Left lung (tissue), 10 donors: ENCODE measurements around the gene GFI1B. TPM values are rescaled to one million over a fixed set of nuclear protein-coding genes. Genes with fewer than 3 reads are reported as not detected.
"Not testable (repeated sequence)": the region's sequence is repeated elsewhere in the genome, so short reads cannot be mapped to it uniquely, and the experiment has no call there.

Experiments used
- ATAC-seq: fragments of 200-7000 bp; cut with Tn5 transposase; one replicate; pipeline ENCODE4 v1.9.1; 2020; ENCODE audit warnings: moderate library complexity
- DNase-seq, 4 donors: peaks; one replicate each; pipeline ENCODE4 v3.0.0-alpha.2; 2013 to 2020
- H3K27ac ChIP-seq, 2 donors: fragments of 200-600 bp; sonication (generic) in 1 of 2; one replicate each; pipeline versions ENCODE4 v1.5.0 to v1.8.0; 2020 to 2021
- H3K27me3 ChIP-seq, 2 donors: fragments of 200-600 bp; sonication (generic) in 1 of 2; one replicate each; pipeline versions ENCODE4 v1.5.0 to v1.8.0; 2020 to 2021
- H3K36me3 ChIP-seq, 2 donors: fragments of 200-600 bp; sonication (generic) in 1 of 2; one replicate each; pipeline versions ENCODE4 v1.5.0 to v1.8.0; 2020 to 2021
- H3K4me1 ChIP-seq, 2 donors: fragments of 200-600 bp; one replicate each; pipeline ENCODE4 v1.8.0; 2021
- H3K4me3 ChIP-seq, 2 donors: fragments of 200-600 bp; sonication (generic) in 1 of 2; one replicate each; pipeline versions ENCODE4 v1.5.0 to v1.8.0; 2020 to 2021; ENCODE audit warnings: mild to moderate bottlenecking in 1 of 2
- H3K9me3 ChIP-seq, 2 donors: fragments of 200-600 bp; sonication (generic) in 1 of 2; one replicate each; pipeline versions ENCODE4 v1.5.0 to v1.8.0; 2020 to 2021
- intact Hi-C, 2 donors: fragments of 100-400 bp; cut with DNase I; formaldehyde crosslinking; loops; one replicate each; pipeline versions ENCODE4 v1.11.2 to v1.14.2; 2022
- polyA plus RNA-seq, 6 donors: library from polyadenylated mRNA; unstranded; fragments of 120-200 nt; gene quantifications; one replicate each; pipeline ENCODE4 v1.2.1, GENCODE V29; 2013; ENCODE audit not compliant: insufficient read length in 6 of 6
- total RNA-seq, 2 donors: library from RNA; stranded (reverse); fragmentation: NEBNext Ultra II Directional; extraction: Animal tissue kit (Norgen Biotek cat#: 25700); gene quantifications; one replicate each; pipeline ENCODE4 v1.2.1, GENCODE V29; 2021
- TF ChIP-seq, protein P1 (sequence below), 2 donors: fragments of 200-600 bp; sonication (generic) in 1 of 2; IDR thresholded peaks; one replicate each; pipeline versions ENCODE4 v1.5.0 to v1.8.0; 2021; ENCODE audit warnings: antibody characterized with exemption in 2 of 2
- donor health status: DM: no; HTN: yes; CAD: no.
- donor health status: DM: no; HTN: no; CAD: no.

Gene GFI1B
- total and polyA plus RNA-seq, 8 donors, result 0.18 to 1.4 (median 1.2) TPM

DNA sequence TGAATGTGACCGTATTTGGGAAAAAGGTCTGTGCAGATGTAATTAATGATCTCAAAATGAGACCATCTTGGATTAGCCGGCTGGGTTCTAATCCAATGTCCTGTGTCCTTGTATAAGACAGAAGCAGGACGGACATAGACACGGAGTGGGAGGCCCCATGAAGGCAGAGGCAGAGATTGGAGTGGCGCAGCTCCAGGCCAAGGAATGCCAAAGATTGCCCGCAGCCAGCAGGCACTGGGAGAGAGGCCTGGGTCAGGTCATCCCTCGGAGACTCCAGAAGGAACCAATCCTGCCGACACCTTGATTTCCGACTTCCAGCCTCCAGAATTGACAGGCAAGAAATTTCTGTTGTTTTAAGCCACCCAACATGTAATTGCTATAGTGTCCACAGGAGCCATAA, 13.0 kb upstream of the GFI1B start:
- intact Hi-C loops, result no loop called here
- no peaks in the 10 kb centered on the region for H3K4me1 ChIP-seq
- TF ChIP-seq, protein P1, sequence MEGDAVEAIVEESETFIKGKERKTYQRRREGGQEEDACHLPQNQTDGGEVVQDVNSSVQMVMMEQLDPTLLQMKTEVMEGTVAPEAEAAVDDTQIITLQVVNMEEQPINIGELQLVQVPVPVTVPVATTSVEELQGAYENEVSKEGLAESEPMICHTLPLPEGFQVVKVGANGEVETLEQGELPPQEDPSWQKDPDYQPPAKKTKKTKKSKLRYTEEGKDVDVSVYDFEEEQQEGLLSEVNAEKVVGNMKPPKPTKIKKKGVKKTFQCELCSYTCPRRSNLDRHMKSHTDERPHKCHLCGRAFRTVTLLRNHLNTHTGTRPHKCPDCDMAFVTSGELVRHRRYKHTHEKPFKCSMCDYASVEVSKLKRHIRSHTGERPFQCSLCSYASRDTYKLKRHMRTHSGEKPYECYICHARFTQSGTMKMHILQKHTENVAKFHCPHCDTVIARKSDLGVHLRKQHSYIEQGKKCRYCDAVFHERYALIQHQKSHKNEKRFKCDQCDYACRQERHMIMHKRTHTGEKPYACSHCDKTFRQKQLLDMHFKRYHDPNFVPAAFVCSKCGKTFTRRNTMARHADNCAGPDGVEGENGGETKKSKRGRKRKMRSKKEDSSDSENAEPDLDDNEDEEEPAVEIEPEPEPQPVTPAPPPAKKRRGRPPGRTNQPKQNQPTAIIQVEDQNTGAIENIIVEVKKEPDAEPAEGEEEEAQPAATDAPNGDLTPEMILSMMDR (IDR thresholded peaks at IDR 0.05), result no peak
- ATAC-seq, result no peak
- H3K9me3 ChIP-seq, result no peaks in the 10 kb centered on the region
- no peak overlapping the region for H3K4me3 ChIP-seq
- no peak for DNase-seq
- no peaks in the 10 kb centered on the region for H3K27me3 ChIP-seq
- no peaks in the 10 kb centered on the region for H3K36me3 ChIP-seq
- no peak overlapping the region for H3K27ac ChIP-seq

DNA sequence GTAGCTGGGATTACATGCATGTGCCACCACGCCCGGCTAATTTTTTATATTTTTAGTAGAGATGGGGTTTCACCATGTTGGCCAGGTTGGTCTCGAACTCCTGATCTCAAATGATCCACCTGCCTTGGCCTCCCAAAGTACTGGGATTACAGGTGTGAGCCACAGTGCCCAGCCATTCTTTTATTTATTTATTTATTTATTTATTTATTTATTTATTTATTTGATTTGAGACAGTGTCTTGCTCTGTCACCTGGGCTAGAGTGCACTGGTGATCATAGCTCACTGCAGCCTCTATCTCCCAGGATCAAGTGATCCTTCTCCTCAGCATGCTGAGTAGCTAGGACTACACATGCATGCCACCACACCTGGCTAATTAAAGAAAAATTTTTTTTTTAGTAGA, 10.6 kb upstream of the GFI1B start:
- DNase-seq, H3K4me3 ChIP-seq, H3K9me3 ChIP-seq, H3K27me3 ChIP-seq, ATAC-seq, intact Hi-C loops, H3K4me1 ChIP-seq, H3K36me3 ChIP-seq, H3K27ac ChIP-seq: not testable (repeated sequence)

GRCh38 chr9:132969783-132970182, 8.7 kb upstream of the GFI1B start:
- ATAC-seq (no peak), DNase-seq (no peak)
- H3K36me3 ChIP-seq, result no peaks in the 10 kb centered on the region
- H3K4me3 ChIP-seq, result no peak overlapping the region
- TF ChIP-seq, protein P1 (IDR thresholded peaks at IDR 0.05), result no peak
- peaks cover 0 to 14% of the 10 kb centered on the region in 2 donors for H3K27me3 ChIP-seq
- H3K9me3 ChIP-seq, result no peaks in the 10 kb centered on the region
- intact Hi-C loops, result no loop called here
- no peak overlapping the region for H3K27ac ChIP-seq
- H3K4me1 ChIP-seq, result peaks cover 0 to 7% of the 10 kb centered on the region in 2 donors

GRCh38 chr9:132970324-132971062, 8.0 kb upstream of the GFI1B start:
- ATAC-seq (peak; percentile 81), DNase-seq (peak in 1 of 4 donors; percentile 36)
- Histone ChIP-seq H3K9me3 (no peaks in the 10 kb centered on the region), H3K27ac (no peak overlapping the region), H3K27me3 (peaks cover 0 to 14% of the 10 kb centered on the region in 2 donors), H3K4me1 (peaks cover 0 to 7% of the 10 kb centered on the region in 2 donors), H3K4me3 (no peak overlapping the region), H3K36me3 (no peaks in the 10 kb centered on the region)
- TF ChIP-seq, protein P1 (IDR thresholded peaks at IDR 0.05), result no peak
- intact Hi-C loops, result no loop called here

GRCh38 chr9:132973166-132973565, 5.3 kb upstream of the GFI1B start:
- no peak overlapping the region for H3K27ac ChIP-seq
- no peak for ATAC-seq
- intact Hi-C loops, result no loop called here
- no peak overlapping the region for H3K4me3 ChIP-seq
- peaks cover 5 to 40% of the 10 kb centered on the region in 2 donors for H3K27me3 ChIP-seq
- peaks cover 0 to 11% of the 10 kb centered on the region in 2 donors for H3K4me1 ChIP-seq
- H3K36me3 ChIP-seq, result no peaks in the 10 kb centered on the region
- no peaks in the 10 kb centered on the region for H3K9me3 ChIP-seq
- DNase-seq, result no peak
- TF ChIP-seq, protein P1 (IDR thresholded peaks at IDR 0.05), result no peak

GRCh38 chr9:132973713-132974112, 4.8 kb upstream of the GFI1B start:
- Histone ChIP-seq H3K27ac (no peak overlapping the region), H3K4me3 (no peak overlapping the region), H3K27me3 (peaks cover 10 to 46% of the 10 kb centered on the region in 2 donors), H3K4me1 (peaks cover 0 to 11% of the 10 kb centered on the region in 2 donors), H3K9me3 (no peaks in the 10 kb centered on the region), H3K36me3 (no peaks in the 10 kb centered on the region)
- no peak for DNase-seq
- no peak for ATAC-seq
- intact Hi-C loops, result no loop called here
- TF ChIP-seq, protein P1 (IDR thresholded peaks at IDR 0.05), result no peak
